GM21825 (cell line): Measurements from ENCODE around the gene TRDN.
"Not testable (repeated sequence)": the region's sequence is repeated elsewhere in the genome, so short reads cannot be mapped to it uniquely, and the experiment has no call there.

Experiments
- ATAC-seq: cut with Tn5 transposase; IDR thresholded peaks from one replicate; pipeline ENCODE4 v1.9.1; 2021; ENCODE audit warnings: mild to moderate bottlenecking, moderate library complexity; ENCODE audit not compliant: unreplicated experiment

TRDN gene

DNA sequence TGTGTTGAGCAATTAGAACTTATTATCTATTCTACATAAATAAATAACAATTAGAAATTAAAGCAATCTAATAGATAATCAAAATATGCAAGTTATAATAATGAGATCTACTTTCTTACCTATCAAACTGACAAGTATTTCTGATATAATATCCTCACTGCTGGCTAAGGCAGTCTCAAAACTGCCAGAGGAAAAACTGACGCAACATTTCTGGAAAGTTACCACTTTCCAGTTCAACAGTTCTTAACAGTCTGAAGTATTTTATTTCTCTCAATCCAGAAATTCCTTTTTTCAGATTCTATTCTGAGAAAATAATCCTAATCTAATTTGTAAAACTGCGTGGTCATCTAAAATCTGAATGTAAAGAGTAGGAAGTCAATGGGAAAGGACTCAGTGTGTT is 121.0 kb downstream of the TRDN start:
- ATAC-seq: no peak

GRCh38 chr6:123509112-123509511 is 127.6 kb downstream of the TRDN start:
- no peak for ATAC-seq

GRCh38 chr6:123508290-123508689 is 128.5 kb downstream of the TRDN start:
- ATAC-seq: no peak

DNA sequence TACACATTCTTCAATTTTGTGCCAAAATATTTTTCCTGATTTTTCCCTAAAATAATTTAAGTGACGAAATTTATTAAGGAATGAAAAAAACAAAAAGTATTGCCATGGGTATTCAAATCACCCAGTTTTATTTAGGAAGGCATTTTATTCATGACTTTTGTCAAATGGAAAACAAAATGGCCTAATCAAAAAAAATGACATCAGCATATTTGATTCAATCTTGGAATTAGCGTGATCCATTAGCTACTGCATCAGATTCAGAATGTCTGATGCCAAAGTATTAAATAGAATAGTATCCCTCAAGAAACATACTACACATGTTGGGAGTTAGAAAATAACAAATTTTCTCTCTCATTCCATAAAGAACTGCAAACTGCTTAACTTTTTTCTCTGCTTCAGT is 129.2 kb downstream of the TRDN start:
- ATAC-seq: no peak

DNA sequence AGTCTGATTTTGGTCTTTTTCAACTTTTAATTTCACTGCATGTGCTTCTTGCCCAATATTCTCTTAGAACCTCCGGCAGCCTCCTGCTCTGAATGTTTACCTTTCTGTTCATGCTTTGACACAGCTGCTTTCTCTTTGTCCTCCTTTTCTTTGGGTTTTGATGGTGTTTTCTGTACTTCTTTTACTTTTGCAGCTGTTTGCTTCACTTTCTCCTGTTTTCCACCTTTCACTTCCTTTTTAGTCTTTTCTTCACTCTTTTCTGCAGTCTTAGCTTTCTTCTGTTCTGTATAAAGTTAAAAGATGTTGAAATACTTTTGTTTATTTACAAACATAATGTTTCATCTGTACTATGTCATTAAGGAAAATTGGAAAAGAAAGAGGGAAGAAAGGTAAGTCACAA is 133.1 kb downstream of the TRDN start:
- ATAC-seq: no peak

DNA sequence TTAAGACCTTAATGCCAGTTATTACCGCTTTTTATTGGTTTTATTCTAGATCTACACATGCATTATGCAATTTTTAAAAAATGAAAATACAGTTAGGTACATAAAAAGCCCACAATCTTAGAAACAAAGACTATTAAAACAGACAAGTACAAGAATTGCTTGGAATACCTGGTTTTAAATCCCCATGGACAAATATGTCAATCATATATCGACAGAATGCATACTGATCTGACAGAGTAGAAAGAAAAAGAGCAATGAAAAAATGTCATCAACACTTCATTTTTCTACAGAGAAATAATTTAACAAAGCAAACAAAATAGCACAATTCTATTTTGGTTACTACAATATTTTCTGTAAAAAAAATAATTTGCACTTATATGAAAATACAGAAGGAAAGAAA is 139.7 kb downstream of the TRDN start:
- ATAC-seq: no peak

DNA sequence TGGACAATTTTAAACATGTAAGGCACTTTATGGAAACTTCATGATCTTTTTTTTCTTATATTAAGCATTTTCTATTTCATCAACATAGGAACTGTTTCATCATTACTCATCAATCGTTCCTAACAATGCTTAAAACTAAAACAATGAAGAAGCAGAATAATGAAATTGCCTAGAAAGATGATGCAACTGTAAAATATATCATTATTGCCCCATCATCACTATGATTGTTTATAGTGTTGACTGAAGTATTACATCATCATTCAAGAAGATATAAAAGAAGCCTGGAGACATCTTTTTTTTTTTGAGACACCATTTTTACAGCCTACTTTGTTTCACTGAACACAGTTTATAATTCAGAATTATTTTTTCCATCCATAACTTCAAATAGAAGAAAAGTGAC is 147.2 kb downstream of the TRDN start:
- no peak for ATAC-seq

DNA sequence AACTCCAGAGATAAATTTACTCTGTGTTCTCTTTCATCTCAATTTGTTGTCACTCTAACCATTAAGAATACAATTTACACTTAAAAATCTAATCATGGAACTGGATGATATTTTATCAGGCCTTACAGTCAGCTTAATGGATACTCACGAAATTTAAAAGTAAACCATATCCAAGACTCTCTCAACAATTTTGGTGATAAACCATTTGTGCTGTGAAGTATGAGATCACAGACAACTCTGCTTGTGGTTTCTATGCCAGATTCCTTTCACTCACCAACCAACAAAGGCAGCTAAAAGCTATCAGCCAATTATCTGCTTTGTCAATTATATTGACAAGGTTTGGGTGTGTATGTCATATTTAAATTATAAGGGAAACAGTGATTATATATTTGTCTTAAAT is 155.8 kb downstream of the TRDN start:
- no peak for ATAC-seq

DNA sequence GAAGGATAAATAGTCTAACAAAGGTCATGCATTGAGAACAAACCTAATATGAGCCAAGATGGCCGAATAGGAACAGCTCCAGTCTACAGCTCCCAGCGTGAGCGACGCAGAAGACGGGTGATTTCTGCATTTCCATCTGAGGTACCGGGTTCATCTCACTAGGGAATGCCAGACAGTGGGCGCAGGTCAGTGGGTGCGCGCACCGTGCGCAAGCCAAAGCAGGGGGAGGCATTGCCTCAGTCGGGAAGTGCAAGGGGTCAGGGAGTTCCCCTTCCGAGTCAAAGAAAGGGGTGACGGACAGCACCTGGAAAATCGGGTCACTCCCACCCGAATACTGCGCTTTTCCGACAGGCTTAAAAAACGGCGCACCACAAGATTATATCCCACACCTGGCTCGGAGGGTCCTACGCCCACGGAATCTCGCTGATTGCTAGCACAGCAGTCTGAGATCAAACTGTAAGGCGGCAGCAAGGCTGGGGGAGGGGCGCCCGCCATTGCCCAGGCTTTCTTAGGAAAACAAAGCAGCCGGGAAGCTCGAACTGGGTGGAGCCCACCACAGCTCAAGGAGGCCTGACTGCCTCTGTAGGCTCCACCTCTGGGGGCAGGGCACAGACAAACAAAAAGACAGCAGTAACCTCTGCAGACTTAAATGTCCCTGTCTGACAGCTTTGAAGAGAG is 164.6 kb downstream of the TRDN start:
- not testable (repeated sequence) for ATAC-seq

DNA sequence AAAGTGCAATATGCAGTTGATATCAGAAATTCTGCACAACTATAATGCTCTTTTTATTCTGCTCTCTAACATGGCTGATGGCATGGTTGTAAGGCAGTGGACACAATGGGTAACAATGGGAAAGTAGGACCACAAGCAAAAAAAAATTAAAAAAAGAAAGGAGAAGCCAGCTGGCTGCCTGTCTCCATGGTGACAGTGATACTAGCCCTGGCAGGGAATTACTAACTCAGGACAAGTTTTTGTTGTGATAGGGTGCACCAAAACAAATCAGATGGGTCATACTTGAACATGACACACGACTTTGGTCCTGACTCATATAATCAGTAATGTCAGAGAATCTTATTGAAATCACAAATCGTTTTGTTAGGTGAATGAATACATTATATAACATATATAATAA is 169.4 kb downstream of the TRDN start:
- no peak for ATAC-seq

- no peak for ATAC-seq
These were observed 174.6 kb downstream of the TRDN start for GRCh38 chr6:123462152-123462551.

DNA sequence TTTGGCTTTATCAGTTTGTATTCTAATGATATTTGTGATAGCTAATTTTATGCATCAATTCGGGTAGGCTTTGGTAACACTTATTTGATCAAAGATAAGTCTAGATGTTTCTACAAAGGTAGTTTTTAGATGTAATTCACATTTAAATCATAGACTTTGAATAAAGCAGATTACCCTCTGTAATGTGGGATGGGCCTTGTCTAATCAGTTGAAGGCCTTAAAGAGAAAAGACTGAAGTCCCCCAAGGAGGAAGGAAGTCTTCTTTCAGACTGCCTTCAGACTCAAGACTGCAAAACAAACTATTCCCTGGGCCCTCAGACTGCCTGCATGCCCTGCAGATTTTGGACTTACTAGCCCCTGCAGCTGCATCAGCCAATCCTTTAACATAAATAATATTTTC is 178.5 kb downstream of the TRDN start:
- no peak for ATAC-seq

GRCh38 chr6:123456836-123457235 is 179.9 kb downstream of the TRDN start:
- no peak for ATAC-seq

GRCh38 chr6:123454448-123454847 is 182.3 kb downstream of the TRDN start:
- no peak for ATAC-seq

- not testable (repeated sequence) for ATAC-seq
These were observed 183.7 kb downstream of the TRDN start for GRCh38 chr6:123453071-123453470.

GRCh38 chr6:123448306-123448884 is 188.4 kb downstream of the TRDN start:
- ATAC-seq: no peak

DNA sequence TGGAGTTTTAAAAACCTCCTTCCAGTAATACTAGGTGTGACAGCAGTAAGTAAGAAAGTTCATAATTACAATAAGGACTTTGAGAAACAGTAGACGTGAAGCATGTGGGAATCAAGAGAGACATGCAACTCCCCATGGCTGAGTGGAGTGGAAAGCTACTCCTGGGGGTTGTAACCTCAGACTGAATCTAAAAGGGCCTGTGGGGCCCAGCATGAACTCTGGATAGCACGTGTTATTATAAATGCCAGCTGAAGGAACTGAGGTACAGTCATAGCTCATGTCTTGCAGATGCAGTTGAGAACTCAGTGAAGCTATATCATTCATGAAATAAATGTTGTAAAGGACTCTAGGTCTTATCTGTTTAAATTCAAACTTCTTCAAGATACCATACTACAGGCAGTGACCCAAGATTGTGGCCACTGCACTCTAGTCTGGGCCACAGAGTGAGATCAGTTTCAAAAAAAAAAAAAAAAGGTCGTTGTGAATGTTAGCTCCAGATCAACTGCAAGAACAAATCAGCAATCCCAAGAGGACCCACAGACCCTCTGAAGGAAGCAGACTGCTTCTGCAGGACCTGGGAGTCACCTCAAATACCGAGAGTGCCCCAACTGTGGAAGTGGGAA is 189.3 kb downstream of the TRDN start:
- ATAC-seq: no peak

GRCh38 chr6:123439371-123439770 is 197.4 kb downstream of the TRDN start:
- no peak for ATAC-seq

- ATAC-seq: no peak
These were observed 202.6 kb downstream of the TRDN start for GRCh38 chr6:123434186-123434585.

DNA sequence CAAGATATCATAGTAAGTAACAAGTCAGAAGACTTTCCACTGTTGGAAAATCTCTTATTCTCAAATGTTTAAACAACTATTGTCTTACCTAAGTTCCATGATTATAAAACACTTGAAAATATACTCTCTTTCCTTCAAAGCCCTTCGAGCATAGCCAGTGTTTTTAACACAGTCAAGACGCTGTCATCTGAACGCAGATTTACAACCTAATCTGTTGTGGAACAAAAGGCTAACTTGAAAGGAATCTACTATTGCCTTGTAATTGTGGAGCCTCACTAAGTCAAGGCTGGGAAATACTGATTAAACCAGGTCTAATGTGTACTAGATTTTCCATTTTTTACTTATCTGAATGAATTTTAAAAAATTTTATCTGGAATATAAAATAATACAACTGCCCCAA is 205.8 kb downstream of the TRDN start:
- no peak for ATAC-seq

DNA sequence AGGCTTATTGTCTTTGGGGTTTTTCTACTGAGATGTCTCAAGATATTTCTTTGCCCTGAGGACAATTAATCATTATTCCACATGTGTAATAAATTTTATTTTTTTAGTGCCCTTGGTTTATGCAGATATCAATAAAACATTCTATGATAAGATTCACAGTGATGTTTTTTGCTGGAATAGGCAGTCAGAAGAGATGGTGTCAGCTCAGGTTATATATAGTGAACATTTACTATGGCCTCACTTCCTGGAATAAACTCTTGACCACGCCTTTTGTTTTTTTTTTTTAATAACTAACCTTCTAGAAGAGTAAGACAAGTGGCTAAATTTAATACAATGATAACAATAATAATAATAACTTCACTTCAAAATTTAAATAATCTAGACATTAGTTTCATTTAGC is 209.7 kb downstream of the TRDN start:
- ATAC-seq: no peak

- no peak for ATAC-seq
These were observed 213.6 kb downstream of the TRDN start for GRCh38 chr6:123423130-123423529.

GRCh38 chr6:123420512-123420911 is 216.2 kb downstream of the TRDN start:
- ATAC-seq: no peak
